ENCODE data around the gene KANSL1L.

DNA sequence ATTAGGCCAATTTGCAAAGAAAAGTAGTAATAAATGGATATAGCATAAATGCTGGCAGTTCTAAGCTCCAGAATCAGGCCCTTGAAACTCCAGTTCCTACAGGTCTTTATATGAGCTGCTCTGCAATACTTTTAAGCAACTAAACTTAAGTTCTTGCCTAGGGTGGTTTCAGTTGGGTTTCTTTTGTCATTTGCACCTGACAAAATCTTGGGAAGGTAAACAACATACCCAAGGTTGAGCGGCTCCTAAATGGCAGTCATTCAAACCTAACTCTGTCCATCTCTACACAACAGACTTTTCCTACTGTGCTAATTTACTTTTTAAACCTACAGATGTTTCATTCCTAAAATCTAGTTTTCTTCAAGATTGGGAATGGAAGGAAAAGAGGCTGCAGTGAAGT is 9.3 kb upstream of the KANSL1L start:
- TF ChIP-seq, protein P1, sequence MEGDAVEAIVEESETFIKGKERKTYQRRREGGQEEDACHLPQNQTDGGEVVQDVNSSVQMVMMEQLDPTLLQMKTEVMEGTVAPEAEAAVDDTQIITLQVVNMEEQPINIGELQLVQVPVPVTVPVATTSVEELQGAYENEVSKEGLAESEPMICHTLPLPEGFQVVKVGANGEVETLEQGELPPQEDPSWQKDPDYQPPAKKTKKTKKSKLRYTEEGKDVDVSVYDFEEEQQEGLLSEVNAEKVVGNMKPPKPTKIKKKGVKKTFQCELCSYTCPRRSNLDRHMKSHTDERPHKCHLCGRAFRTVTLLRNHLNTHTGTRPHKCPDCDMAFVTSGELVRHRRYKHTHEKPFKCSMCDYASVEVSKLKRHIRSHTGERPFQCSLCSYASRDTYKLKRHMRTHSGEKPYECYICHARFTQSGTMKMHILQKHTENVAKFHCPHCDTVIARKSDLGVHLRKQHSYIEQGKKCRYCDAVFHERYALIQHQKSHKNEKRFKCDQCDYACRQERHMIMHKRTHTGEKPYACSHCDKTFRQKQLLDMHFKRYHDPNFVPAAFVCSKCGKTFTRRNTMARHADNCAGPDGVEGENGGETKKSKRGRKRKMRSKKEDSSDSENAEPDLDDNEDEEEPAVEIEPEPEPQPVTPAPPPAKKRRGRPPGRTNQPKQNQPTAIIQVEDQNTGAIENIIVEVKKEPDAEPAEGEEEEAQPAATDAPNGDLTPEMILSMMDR (IDR thresholded peaks at IDR 0.05; ENCODE audit: low read length), result no peak
- no peak for TF ChIP-seq EZH2 (IDR thresholded peaks at IDR 0.05; ENCODE audit: borderline replicate concordance, low read length)

Data from OCI-LY1 (cell line).